Ovary (tissue), 9 donors: Measurements from ENCODE around the gene MLXIPL. TPM values are rescaled to one million over a fixed set of nuclear protein-coding genes. Genes with fewer than 3 reads are reported as not detected.

Experiments
- DNase-seq, 5 donors: peaks; one replicate each; pipeline ENCODE4 v3.0.0-alpha.2; 2019 to 2020
- H3K27ac ChIP-seq, 2 donors: fragments of 200-600 bp; one replicate each; pipeline versions ENCODE4 v1.5.1 to v1.8.0; 2019 to 2022
- H3K27me3 ChIP-seq: fragments of 200-600 bp; one replicate; pipeline ENCODE4 v1.8.0; 2022
- H3K36me3 ChIP-seq: fragments of 200-600 bp; sonication (generic); one replicate; pipeline ENCODE4 v1.5.1; 2019
- H3K4me1 ChIP-seq: one replicate; pipeline ENCODE4 v1.8.1; 2013; ENCODE audit warnings: mild to moderate bottlenecking, moderate library complexity; ENCODE audit not compliant: insufficient read depth
- H3K4me3 ChIP-seq: fragments of 200-600 bp; sonication (generic); one replicate; pipeline ENCODE4 v1.5.1; 2017
- H3K9me3 ChIP-seq, 2 donors: fragments of 200-600 bp in 1 of 2; sonication (generic) in 1 of 2; one replicate each; pipeline versions ENCODE4 v1.5.1 to v1.8.1; 2013 to 2019; ENCODE audit warnings: mild to moderate bottlenecking in 1 of 2, moderate library complexity in 1 of 2
- EP300 ChIP-seq: sonication (generic); formaldehyde crosslinking; IDR thresholded peaks from one replicate; pipeline ENCODE4 v1.6.1; 2017; ENCODE audit warnings: antibody characterized with exemption
- POLR2A ChIP-seq: fragments of 450-650 bp; IDR thresholded peaks from one replicate; pipeline ENCODE4 v1.6.1; 2017; ENCODE audit warnings: antibody characterized with exemption, mild to moderate bottlenecking, moderate library complexity
- WGBS, 3 donors: extraction: QIAGEN DNeasy Blood & Tissue Kit in 1 of 3; methylation state at CpG; one replicate each; pipeline versions ENCODE4 v1.1.5 to v1.1.7; 2013 to 2017; 5-methylcytosine and 5-hydroxymethylcytosine counted together
- intact Hi-C, 4 donors: fragments of 100-400 bp; cut with DNase I; formaldehyde crosslinking; loops; one replicate each; pipeline versions ENCODE4 v1.11.0 to v1.15.1; 2022 to 2023
- polyA plus RNA-seq, 2 donors: library from polyadenylated mRNA; stranded (reverse); fragments of 200-250 nt in 1 of 2; fragments of 350-450 nt in 1 of 2; fragmentation: Illumina TruSeq in 1 of 2; extraction: RNeasy Lipid Tissue Mini Kit (QIAGEN cat#74804) in 1 of 2; gene quantifications; one replicate each; pipeline ENCODE4 v1.2.3, GENCODE V29; 2013 to 2014
- total RNA-seq, 7 donors: library from RNA; depleted of rRNA in 2 of 7; stranded (reverse); fragments of >200 nt in 2 of 7; fragmentation: NEBNext Ultra II Directional in 3 of 7; extraction: Animal tissue kit (Norgen Biotek cat#: 25700) in 3 of 7; gene quantifications; one replicate each; pipeline versions ENCODE4 v1.1.0 to v1.2.4, GENCODE V29; 2016 to 2023
- TF ChIP-seq, protein P1 (sequence below), 3 donors: fragments of 450-650 bp in 2 of 3; fragments of 200-600 bp in 1 of 3; IDR thresholded peaks; one replicate each; pipeline versions ENCODE4 v1.5.1 to v1.8.0; 2016 to 2022; ENCODE audit warnings: antibody characterized with exemption in 3 of 3, mild to moderate bottlenecking in 1 of 3
- donor health status: DM: no; HTN: no; CAD: no; lungs with moderate emphysema.
- donor health status: DM: no; HTN: no; CAD: no.
- donor health status: Bipolar disorder and iron deficiency.
- donor health status: DM: yes; HTN: yes; CAD: no.
- donor health status: DM: no; HTN: no; CAD: no.
- donor health status: DM: yes; HTN: yes; CAD: no.

MLXIPL gene
- total and polyA plus RNA-seq, 9 donors: 0.27 to 49.6 (median 4.5) TPM

DNA sequence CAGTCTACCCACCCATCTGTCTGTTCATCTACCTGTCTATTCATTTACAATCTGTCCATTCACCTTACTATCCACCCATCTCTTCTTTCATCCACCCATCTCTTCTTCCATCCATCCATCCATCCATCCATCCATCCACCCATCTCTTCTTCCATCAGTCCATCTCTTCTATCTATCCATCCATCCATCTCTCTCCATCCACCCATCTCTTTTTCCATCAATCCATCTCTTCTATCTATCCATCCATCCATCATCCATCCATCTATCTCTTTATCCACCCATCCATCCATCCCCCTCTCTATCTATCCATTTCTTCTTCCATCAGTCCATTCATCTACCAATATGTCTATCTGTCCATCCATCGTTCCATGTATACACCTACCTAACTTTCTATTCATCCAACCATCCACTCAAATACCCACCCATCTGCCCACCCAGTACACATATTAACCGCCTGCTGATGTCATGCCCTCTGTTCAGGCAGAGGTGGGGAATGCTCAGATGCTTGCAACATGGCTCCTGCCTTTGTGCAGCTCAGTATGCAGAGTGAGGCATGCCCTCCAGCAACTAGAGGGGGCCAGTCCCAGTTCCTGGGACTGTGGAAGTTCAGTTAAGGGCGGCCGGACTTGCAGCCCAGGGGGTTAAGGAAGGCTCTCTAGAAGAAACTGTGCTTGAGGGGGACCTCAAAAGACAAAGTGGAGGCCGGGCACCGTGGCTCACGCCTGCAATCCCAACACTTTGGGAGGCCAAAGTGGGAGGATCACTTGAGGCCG, 11.3 kb upstream of the MLXIPL start:
- Histone ChIP-seq H3K4me3 (no peak overlapping the region), H3K9me3 (no peaks in the 10 kb centered on the region), H3K27me3 (no peaks in the 10 kb centered on the region), H3K36me3 (no peaks in the 10 kb centered on the region), H3K4me1 (no peaks in the 10 kb centered on the region), H3K27ac (no peak overlapping the region)
- intact Hi-C loops: no loop called here
- 86 to 90% (median 87%) methylated on average over 8 of the region's 8 CpGs for WGBS, 3 donors
- DNase-seq: no peak
- no peak for TF ChIP-seq EP300
- TF ChIP-seq, protein P1, sequence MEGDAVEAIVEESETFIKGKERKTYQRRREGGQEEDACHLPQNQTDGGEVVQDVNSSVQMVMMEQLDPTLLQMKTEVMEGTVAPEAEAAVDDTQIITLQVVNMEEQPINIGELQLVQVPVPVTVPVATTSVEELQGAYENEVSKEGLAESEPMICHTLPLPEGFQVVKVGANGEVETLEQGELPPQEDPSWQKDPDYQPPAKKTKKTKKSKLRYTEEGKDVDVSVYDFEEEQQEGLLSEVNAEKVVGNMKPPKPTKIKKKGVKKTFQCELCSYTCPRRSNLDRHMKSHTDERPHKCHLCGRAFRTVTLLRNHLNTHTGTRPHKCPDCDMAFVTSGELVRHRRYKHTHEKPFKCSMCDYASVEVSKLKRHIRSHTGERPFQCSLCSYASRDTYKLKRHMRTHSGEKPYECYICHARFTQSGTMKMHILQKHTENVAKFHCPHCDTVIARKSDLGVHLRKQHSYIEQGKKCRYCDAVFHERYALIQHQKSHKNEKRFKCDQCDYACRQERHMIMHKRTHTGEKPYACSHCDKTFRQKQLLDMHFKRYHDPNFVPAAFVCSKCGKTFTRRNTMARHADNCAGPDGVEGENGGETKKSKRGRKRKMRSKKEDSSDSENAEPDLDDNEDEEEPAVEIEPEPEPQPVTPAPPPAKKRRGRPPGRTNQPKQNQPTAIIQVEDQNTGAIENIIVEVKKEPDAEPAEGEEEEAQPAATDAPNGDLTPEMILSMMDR (IDR thresholded peaks at IDR 0.05): no peak

DNA sequence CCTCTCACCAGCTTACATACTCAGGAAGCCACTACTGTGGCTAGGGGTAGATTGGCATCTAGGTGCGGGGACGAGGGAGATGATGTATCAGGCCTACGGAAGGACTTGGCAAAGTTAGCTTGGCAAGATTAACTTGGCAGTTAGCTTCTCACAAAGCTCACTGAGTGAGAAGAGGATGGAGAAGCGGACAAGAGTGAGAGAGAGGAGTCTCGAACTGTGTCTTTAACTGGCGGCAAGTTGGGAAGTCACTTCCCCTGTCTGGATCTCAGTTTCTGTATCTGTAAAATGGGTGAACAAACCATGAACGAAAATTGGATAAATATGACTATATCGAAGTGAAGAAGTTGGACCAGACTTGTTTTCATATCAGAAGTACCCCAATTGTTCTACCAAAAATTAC, 9.5 kb upstream of the MLXIPL start:
- TF ChIP-seq, protein P1 (IDR thresholded peaks at IDR 0.05): no peak
- TF ChIP-seq POLR2A: no peak
- Histone ChIP-seq H3K4me3 (no peak overlapping the region), H3K27ac (no peak overlapping the region), H3K36me3 (no peaks in the 10 kb centered on the region), H3K27me3 (no peaks in the 10 kb centered on the region), H3K9me3 (no peaks in the 10 kb centered on the region), H3K4me1 (no peaks in the 10 kb centered on the region)
- 77 to 78% (median 78%) methylated on average over 8 of the region's 8 CpGs for WGBS, 3 donors
- DNase-seq: no peak
- intact Hi-C loops: no loop called here

DNA sequence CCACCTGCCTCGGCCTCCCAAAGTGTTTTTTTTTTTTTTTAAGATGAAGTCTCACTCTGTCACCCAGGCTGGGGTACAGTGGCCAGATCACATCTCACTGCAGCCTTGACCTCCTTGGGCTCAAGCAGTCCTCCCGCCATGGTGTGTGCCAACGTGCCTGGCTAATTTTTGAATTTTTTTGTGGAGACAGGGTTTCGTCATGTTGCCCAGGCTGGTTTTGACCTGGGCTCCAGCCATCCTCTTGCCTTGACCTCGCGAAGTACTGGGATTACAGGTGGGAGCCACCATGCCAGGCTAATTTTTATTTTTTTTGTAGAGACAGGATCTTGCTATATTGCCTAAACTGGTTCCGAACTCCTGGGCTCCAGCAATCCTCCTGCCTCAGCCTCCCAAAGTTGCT, 9.0 kb upstream of the MLXIPL start:
- Histone ChIP-seq H3K27me3 (no peaks in the 10 kb centered on the region), H3K4me1 (no peaks in the 10 kb centered on the region), H3K36me3 (no peaks in the 10 kb centered on the region), H3K4me3 (no peak overlapping the region), H3K9me3 (no peaks in the 10 kb centered on the region), H3K27ac (no peak overlapping the region)
- intact Hi-C loops: no loop called here
- 85 to 88% (median 87%) methylated on average over 7 of the region's 7 CpGs for WGBS, 3 donors
- TF ChIP-seq, protein P1 (IDR thresholded peaks at IDR 0.05): no peak
- TF ChIP-seq EP300: no peak
- TF ChIP-seq POLR2A: no peak
- no peak for DNase-seq

DNA sequence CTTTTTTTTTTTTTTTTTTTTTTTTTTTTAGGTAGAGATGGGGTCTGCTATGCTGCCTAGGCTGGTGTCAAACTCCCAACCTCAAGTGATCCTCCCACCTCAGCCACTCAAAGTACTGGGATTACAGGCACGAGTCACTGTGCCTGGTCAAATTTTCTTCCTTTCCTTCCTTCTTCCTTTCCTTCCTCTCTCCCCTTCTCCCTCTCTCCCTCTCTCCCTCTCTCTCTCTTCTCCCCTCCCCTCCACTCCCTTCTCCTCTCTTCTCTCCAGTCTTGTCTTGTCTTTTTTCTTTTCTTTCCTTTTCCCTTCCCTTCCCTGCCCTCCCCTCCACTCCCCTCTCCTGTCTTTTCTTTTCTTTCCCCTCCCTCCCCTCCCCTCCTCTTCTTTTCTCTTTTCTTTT, 7.2 kb upstream of the MLXIPL start:
- TF ChIP-seq, protein P1 (IDR thresholded peaks at IDR 0.05): no peak
- TF ChIP-seq EP300: no peak
- TF ChIP-seq POLR2A: no peak
- 13 to 24% (median 13%) methylated on average over 1 of the region's 1 CpG for WGBS, 3 donors
- no peaks in the 10 kb centered on the region for H3K9me3 ChIP-seq
- H3K4me1 ChIP-seq: no peaks in the 10 kb centered on the region
- no peak overlapping the region for H3K4me3 ChIP-seq
- no peak for DNase-seq
- H3K27me3 ChIP-seq: no peaks in the 10 kb centered on the region
- no peaks in the 10 kb centered on the region for H3K36me3 ChIP-seq
- no peak overlapping the region for H3K27ac ChIP-seq
- intact Hi-C loops: no loop called here
